GM18498 (cell line): ENCODE results near the gene CDKAL1.
A peak's percentile ranks its signal among the peaks of the same experiment; 100 is the strongest.
"Not testable (repeated sequence)": the region's sequence is repeated elsewhere in the genome, so short reads cannot be mapped to it uniquely, and the experiment has no call there.

Source experiments
- ATAC-seq: cut with Tn5 transposase; IDR thresholded peaks from one replicate; pipeline ENCODE4 v1.9.1; 2021; ENCODE audit warnings: mild to moderate bottlenecking, moderate library complexity; ENCODE audit not compliant: unreplicated experiment

CDKAL1 gene

GRCh38 chr6:21187485-21187884, 653.2 kb downstream of the CDKAL1 start:
- no peak for ATAC-seq

GRCh38 chr6:21188505-21189223, 654.4 kb downstream of the CDKAL1 start:
- ATAC-seq, result peak; percentile 64

- ATAC-seq, result no peak
Measured at GRCh38 chr6:21189759-21190158, 655.5 kb downstream of the CDKAL1 start.

GRCh38 chr6:21190701-21191100, 656.4 kb downstream of the CDKAL1 start:
- no peak for ATAC-seq

- ATAC-seq, result no peak
Measured at GRCh38 chr6:21193790-21194475, 659.7 kb downstream of the CDKAL1 start.

GRCh38 chr6:21195301-21195700, 661.0 kb downstream of the CDKAL1 start:
- ATAC-seq, result not testable (repeated sequence)

- ATAC-seq, result no peak
Measured at GRCh38 chr6:21198032-21198640, 663.9 kb downstream of the CDKAL1 start.

- no peak for ATAC-seq
Measured at GRCh38 chr6:21199262-21199661, 665.0 kb downstream of the CDKAL1 start.

GRCh38 chr6:21200134-21200870, 666.0 kb downstream of the CDKAL1 start:
- ATAC-seq, result no peak

- ATAC-seq, result no peak
Measured at GRCh38 chr6:21201187-21201586, 666.9 kb downstream of the CDKAL1 start.

- no peak for ATAC-seq
Measured at GRCh38 chr6:21201637-21202350, 667.5 kb downstream of the CDKAL1 start.

- ATAC-seq, result no peak
Measured at GRCh38 chr6:21202521-21202920, 668.3 kb downstream of the CDKAL1 start.

- no peak for ATAC-seq
Measured at GRCh38 chr6:21204951-21205350, 670.7 kb downstream of the CDKAL1 start.

GRCh38 chr6:21208081-21208795, 674.0 kb downstream of the CDKAL1 start:
- ATAC-seq, result peak; percentile 43

- no peak for ATAC-seq
Measured at GRCh38 chr6:21208796-21209186, 674.5 kb downstream of the CDKAL1 start.

- ATAC-seq, result peak; percentile 69
Measured at GRCh38 chr6:21213492-21213891, 679.2 kb downstream of the CDKAL1 start.

- ATAC-seq, result no peak
Measured at GRCh38 chr6:21214738-21215448, 680.6 kb downstream of the CDKAL1 start.

- no peak for ATAC-seq
Measured at GRCh38 chr6:21219241-21219640, 685.0 kb downstream of the CDKAL1 start.

GRCh38 chr6:21219856-21220255, 685.6 kb downstream of the CDKAL1 start:
- ATAC-seq, result no peak
